ENCODE data around the gene CXorf38. TPM values are rescaled to one million over a fixed set of nuclear protein-coding genes. Genes with fewer than 3 reads are reported as not detected.

The CXorf38 gene
- total and polyA plus RNA-seq, 9 of the 15 experiments (the other 6 are each of a cell fraction or from before 2014, with no cell fraction given), result 1.2 to 12.8 (median 8.4) TPM

GRCh38 chrX:40653535-40653934, 6.2 kb upstream of the CXorf38 start:
- no peaks in the 10 kb centered on the region for H4K20me1 ChIP-seq (replicated peaks; ENCODE audit: control insufficient read depth, insufficient read depth, low read length)
- no peaks in the 10 kb centered on the region for H3K9me3 ChIP-seq (replicated peaks; ENCODE audit: control insufficient read depth, insufficient read depth, low read depth, low read length)
- H3K9ac ChIP-seq (ENCODE audit: insufficient read depth in 1 of 2, low read depth in 2 of 2, low read length in 2 of 2), result no peak overlapping the region
- no peaks in the 10 kb centered on the region for H3K79me2 ChIP-seq (ENCODE audit: control insufficient read depth, insufficient read depth, low read length)
- FAIRE-seq, result no peak
- BruUV-seq (replicated peaks), result no TSS peak
- H3K9me1 ChIP-seq (ENCODE audit: control insufficient read depth, insufficient read depth, low read length), result no peaks in the 10 kb centered on the region
- WGBS (ENCODE audit: insufficient coverage, low coverage, missing lambda C conversion rate), result 60% methylated on average over 2 of the region's 2 CpGs
- ChIA-PET CTCF (ENCODE audit: low intra/inter-chr PET ratio) (no interaction called here), POLR2A (no interaction called here)
- in situ Hi-C loops (cut with MboI) (no loop called here), intact Hi-C loops (cut with micrococcal nuclease) (loop anchor here (5.0 to 10.0 kb wide), 3 partner anchors 84 to 461 kb away; partner anchors contain the start of gene MED14)
- no peaks in the 10 kb centered on the region for H3K27me3 ChIP-seq (ENCODE audit: control insufficient read depth in 2 of 2, insufficient read depth in 2 of 2, low read length in 2 of 2)
- no peak overlapping the region for H3K27ac ChIP-seq (ENCODE audit: extremely low read depth, low read depth, low read length)
- no peak for DNase-seq (ENCODE audit: extremely low read depth in 1 of 4, low spot score in 3 of 4)
- H3K4me3 ChIP-seq, result no peak overlapping the region
- H2AFZ ChIP-seq (ENCODE audit: low read depth, low read length), result no peak overlapping the region
- ATAC-seq, result no peak
- H3K4me1 ChIP-seq (replicated peaks in 1 of 2; ENCODE audit: control insufficient read depth in 2 of 2, insufficient read depth in 2 of 2, low read length in 2 of 2), result no peaks in the 10 kb centered on the region
- no peak overlapping the region for H3K4me2 ChIP-seq (ENCODE audit: insufficient read depth, low read length)
- peaks cover 30% of the 10 kb centered on the region; the same call in 2 of the 3 replicates for H3K36me3 ChIP-seq (ENCODE audit: control insufficient read depth, insufficient read depth, low read length)
- TF ChIP-seq ARNT (IDR thresholded peaks at IDR 0.05), result no peak
- no peak for TF ChIP-seq MGA (IDR thresholded peaks at IDR 0.05)
- TF ChIP-seq ZFP36 (IDR thresholded peaks at IDR 0.05; ENCODE audit: low read depth, low read length, partially characterized antibody), result no peak
- TF ChIP-seq POLR2H (tag; IDR thresholded peaks at IDR 0.05; ENCODE audit: low read depth), result no peak
- TF ChIP-seq TAF7 (tag; IDR thresholded peaks at IDR 0.05), result no peak
- TF ChIP-seq ZNF77 (CRISPR knock-in tag; IDR thresholded peaks at IDR 0.05), result no peak
- TF ChIP-seq MECOM (CRISPR knock-in tag; IDR thresholded peaks at IDR 0.05), result no peak
- TF ChIP-seq GTF2F1 (IDR thresholded peaks at IDR 0.05; ENCODE audit: low read depth, low read length), result no peak
- TF ChIP-seq BMI1 (IDR thresholded peaks at IDR 0.05; ENCODE audit: low read length), result no peak
- TF ChIP-seq ZNF217 (CRISPR knock-in tag; IDR thresholded peaks at IDR 0.05), result no peak
- TF ChIP-seq CBX5 (IDR thresholded peaks at IDR 0.05; ENCODE audit: borderline replicate concordance, low read depth), result no peak
- no peak for TF ChIP-seq SMAD1 (IDR thresholded peaks at IDR 0.05; ENCODE audit: low read depth, low read length, partially characterized antibody)
- TF ChIP-seq BDP1 (IDR thresholded peaks at IDR 0.05; ENCODE audit: insufficient read depth, insufficient read length), result no peak
- no peak for TF ChIP-seq U2AF2 (optimal IDR thresholded peaks at IDR 0.05; ENCODE audit: low read depth, low read length)
- no peak for TF ChIP-seq KAT8 (IDR thresholded peaks at IDR 0.05; ENCODE audit: low read depth)
- no peak for TF ChIP-seq TRIM28 (IDR thresholded peaks at IDR 0.05)

All from K562 (cell line).